OCI-LY3 (cell line): ENCODE results near the gene FZD2.
"Not testable (repeated sequence)": the region's sequence is repeated elsewhere in the genome, so short reads cannot be mapped to it uniquely, and the experiment has no call there.

Source experiments
- CTCF ChIP-seq: fragments of 200-600, 300-600 bp; sonication (generic); IDR thresholded peaks from 2 replicates; pipeline ENCODE4 v1.5.1; 2014; ENCODE audit warnings: antibody characterized with exemption, low read length, low read depth
- EZH2phosphoT487 ChIP-seq: fragments of 200-600 bp; shearing (Covaris generic); IDR thresholded peaks from 2 replicates; pipeline ENCODE4 v1.6.1; 2018; ENCODE audit warnings: antibody characterized with exemption, mixed run types, low read depth

- TF ChIP-seq CTCF, EZH2phosphoT487: not testable (repeated sequence)
These were observed 11.1 kb downstream of the FZD2 start for GRCh38 chr17:44568311-44568944.
